GM13977 (cell line): Measurements from ENCODE around the gene NDE1.

Experiments
- DNase-seq: peaks from one replicate; pipeline ENCODE4 v3.0.0; 2012; ENCODE audit warnings: low spot score
- CTCF ChIP-seq: IDR thresholded peaks from 2 replicates; pipeline ENCODE4 v1.5.1; 2012; ENCODE audit warnings: mild to moderate bottlenecking, control low read depth; ENCODE audit not compliant: insufficient read depth; ENCODE audit errors: extremely low read depth, missing control alignments
- in situ Hi-C: fragments of 300-500 bp; cut with MboI; formaldehyde crosslinking; loops from one replicate; pipeline ENCODE4 v1.12.0; 2022; ENCODE audit warnings: low sequenced_read_pairs, low pct_unique_long_range_greater_than_20kb, mixed read lengths, inconsistent platforms; ENCODE audit not compliant: unreplicated experiment

NDE1 gene

GRCh38 chr16:15705064-15705565 is 55.1 kb downstream of the NDE1 start:
- no peak for DNase-seq
- no peak for TF ChIP-seq CTCF
- in situ Hi-C loops, result loop anchor here (25.0 kb wide), 1 partner anchor 268 kb away; the partner anchor contains the start of gene BMERB1

- in situ Hi-C loops, result loop anchor here (25.0 kb wide), 1 partner anchor 270 kb away; the partner anchor contains the start of gene BMERB1
- TF ChIP-seq CTCF, result no peak
- DNase-seq, result no peak
Measured at GRCh38 chr16:15707332-15707731, 57.3 kb downstream of the NDE1 start.

- no peak for DNase-seq
- in situ Hi-C loops, result loop anchor here (25.0 kb wide), 1 partner anchor 271 kb away; the partner anchor contains the start of gene BMERB1
- no peak for TF ChIP-seq CTCF
Measured at GRCh38 chr16:15708096-15708495, 58.1 kb downstream of the NDE1 start.

- DNase-seq, result no peak
- in situ Hi-C loops, result loop anchor here (25.0 kb wide), 1 partner anchor 272 kb away; the partner anchor contains the start of gene BMERB1
- no peak for TF ChIP-seq CTCF
Measured at GRCh38 chr16:15708997-15709396, 59.0 kb downstream of the NDE1 start.

GRCh38 chr16:15714393-15715172 is 64.5 kb downstream of the NDE1 start:
- no peak for DNase-seq
- in situ Hi-C loops, result loop anchor here (25.0 kb wide), 1 partner anchor 277 kb away; the partner anchor contains the start of gene BMERB1
- TF ChIP-seq CTCF, result no peak

- no peak for DNase-seq
- TF ChIP-seq CTCF, result no peak
- in situ Hi-C loops, result loop anchor here (25.0 kb wide), 1 partner anchor 278 kb away; the partner anchor contains the start of gene BMERB1
Measured at GRCh38 chr16:15715221-15715620, 65.2 kb downstream of the NDE1 start.
